HCT116 (cell line): Measurements from ENCODE around the gene KIAA0232. TPM values are rescaled to one million over a fixed set of nuclear protein-coding genes. Genes with fewer than 3 reads are reported as not detected.

Experiments used
- ATAC-seq: fragments of 200-7000 bp; cut with Tn5 transposase; 2 replicates; pipeline ENCODE4 v1.9.1; 2020; ENCODE audit warnings: mild to moderate bottlenecking, moderate library complexity
- BruUV-seq: library from RNA; stranded (reverse); fragments of 400-500 nt; replicated peaks from 2 replicates; lab custom pipeline; 2021; lab: Mats Ljungman, UMichigan
- CTCF ChIA-PET: fragments of 300-600 bp; sonication (Branson Sonifier 250); formaldehyde crosslinking; loops from one replicate; lab custom pipeline; 2021; ENCODE audit warnings: antibody characterized with exemption; lab: Charles Lee
- POLR2A ChIA-PET: fragments of 300-600, 350-600 bp; sonication (Branson Sonifier 250); formaldehyde crosslinking; loops from one replicate; lab custom pipeline; 2021; ENCODE audit warnings: antibody characterized with exemption; lab: Charles Lee
- RAD21 ChIA-PET, 2 experiments: fragments of 300-600 bp; sonication (Branson Sonifier 250); formaldehyde crosslinking; loops; one replicate each; lab custom pipeline; 2023; ENCODE audit warnings: low total read pairs in 2 of 2; ENCODE audit not compliant: uncharacterized antibody in 2 of 2, unreplicated experiment in 2 of 2, low non-redundant PET in 1 of 2; lab: Charles Lee
- DNase-seq: peaks from one replicate; pipeline ENCODE4 v3.0.0-alpha.2; 2010; ENCODE audit warnings: low read depth, low spot score
- H2AFZ ChIP-seq: fragments of 200-600 bp; shearing (Covaris generic), sonication (generic); 2 replicates; pipeline ENCODE4 v1.6.1; 2017; ENCODE audit warnings: low read depth, mixed run types, mixed read lengths, antibody characterized with exemption, low read length; ENCODE audit not compliant: poor library complexity, severe bottlenecking
- H3K27ac ChIP-seq: 2 replicates; pipeline ENCODE4 v1.5.1; 2012; ENCODE audit warnings: low read depth, low read length
- H3K27me3 ChIP-seq: fragments of 200-600 bp; sonication (generic); 2 replicates; pipeline ENCODE4 v1.6.1; 2016; ENCODE audit warnings: mixed run types, low read length, mixed read lengths; ENCODE audit not compliant: insufficient read depth
- H3K36me3 ChIP-seq, 2 experiments: fragments of 200-500 bp in 1 of 2; fragments of 200-600 bp in 1 of 2; sonication (Bioruptor generic) in 1 of 2; sonication (generic) in 1 of 2; 2 replicates each; pipeline versions ENCODE4 v1.5.1 to v1.6.1; 2014 to 2016; ENCODE audit warnings: low read length in 2 of 2, inconsistent platforms in 1 of 2, mixed read lengths in 1 of 2, mixed run types in 1 of 2; ENCODE audit not compliant: insufficient read depth in 2 of 2, control insufficient read depth in 1 of 2
- H3K4me1 ChIP-seq, 2 experiments: fragments of 200-600 bp in 1 of 2; sonication (generic) in 1 of 2; 2 replicates each; pipeline versions ENCODE4 v1.5.1 to v1.6.1; 2012 to 2017; ENCODE audit warnings: low read length in 2 of 2, inconsistent platforms in 1 of 2, mild to moderate bottlenecking in 1 of 2, mixed read lengths in 1 of 2, mixed run types in 1 of 2, moderate library complexity in 1 of 2; ENCODE audit not compliant: insufficient read depth in 2 of 2, control insufficient read depth in 1 of 2
- H3K4me2 ChIP-seq: fragments of 200-600 bp; sonication (generic); 2 replicates; pipeline ENCODE4 v1.6.1; 2017; ENCODE audit warnings: mixed run types, low read length, mixed read lengths
- H3K4me3 ChIP-seq, 2 experiments: fragments of 200-600 bp in 1 of 2; sonication (generic) in 1 of 2; replicated peaks in 1 of 2; 2 replicates each; pipeline ENCODE4 v1.5.1; 2011 to 2016; ENCODE audit warnings: low read length in 2 of 2, control low read depth in 1 of 2, low read depth in 1 of 2, mild to moderate bottlenecking in 1 of 2, mixed read lengths in 1 of 2, mixed run types in 1 of 2
- H3K79me2 ChIP-seq: fragments of 200-600 bp; sonication (generic); 2 replicates; pipeline ENCODE4 v1.6.1; 2017; ENCODE audit warnings: mild to moderate bottlenecking, mixed run types, low read length, moderate library complexity, mixed read lengths; ENCODE audit not compliant: insufficient read depth
- H3K9ac ChIP-seq: fragments of 200-600 bp; sonication (generic); 2 replicates; pipeline ENCODE4 v1.6.1; 2016; ENCODE audit warnings: low read length, mixed read lengths
- H3K9me2 ChIP-seq: fragments of 200-600 bp; sonication (generic), shearing (Covaris generic); 2 replicates; pipeline ENCODE4 v1.6.1; 2017; ENCODE audit warnings: mixed run types, mild to moderate bottlenecking, moderate library complexity; ENCODE audit not compliant: insufficient read depth
- H3K9me3 ChIP-seq, 2 experiments: fragments of 200-500 bp in 1 of 2; fragments of 200-600 bp in 1 of 2; sonication (Bioruptor generic) in 1 of 2; sonication (generic) in 1 of 2; 2 replicates each; pipeline ENCODE4 v1.6.1; 2014 to 2017; ENCODE audit warnings: low read length in 2 of 2, mixed read lengths in 2 of 2, inconsistent platforms in 1 of 2, low read depth in 1 of 2, mild to moderate bottlenecking in 1 of 2, mixed run types in 1 of 2, moderate library complexity in 1 of 2; ENCODE audit not compliant: control insufficient read depth in 1 of 2, insufficient read depth in 1 of 2
- H4K20me1 ChIP-seq: fragments of 200-600 bp; sonication (generic), shearing (Covaris generic); 2 replicates; pipeline ENCODE4 v1.6.1; 2017; ENCODE audit warnings: mixed run types, mild to moderate bottlenecking, moderate library complexity; ENCODE audit not compliant: insufficient read depth
- CBX3 ChIP-seq: IDR thresholded peaks from 2 replicates; pipeline ENCODE4 v1.6.1; 2012; ENCODE audit warnings: low read depth
- CEBPB ChIP-seq: IDR thresholded peaks from 2 replicates; pipeline ENCODE4 v1.6.1; 2012; ENCODE audit warnings: low read depth
- EGR1 ChIP-seq: IDR thresholded peaks from 2 replicates; pipeline ENCODE4 v1.6.1; 2012; ENCODE audit warnings: low read depth
- ELF1 ChIP-seq: IDR thresholded peaks from 2 replicates; pipeline ENCODE4 v1.6.1; 2012; ENCODE audit warnings: low read depth, borderline replicate concordance
- EZH2phosphoT487 ChIP-seq: fragments of 200-600 bp; IDR thresholded peaks from 2 replicates; pipeline ENCODE4 v1.6.1; 2018; ENCODE audit warnings: antibody characterized with exemption, borderline replicate concordance
- JUND ChIP-seq: IDR thresholded peaks from 2 replicates; pipeline ENCODE4 v1.6.1; 2012
- POLR2A ChIP-seq: IDR thresholded peaks from 2 replicates; pipeline ENCODE4 v1.7.0; 2011; ENCODE audit warnings: borderline replicate concordance; ENCODE audit not compliant: insufficient read depth, insufficient read length; ENCODE audit errors: extremely low read depth
- SP1 ChIP-seq: IDR thresholded peaks from 2 replicates; pipeline ENCODE4 v1.6.1; 2012; ENCODE audit warnings: low read depth
- SRF ChIP-seq: IDR thresholded peaks from 2 replicates; pipeline ENCODE4 v1.6.1; 2012; ENCODE audit warnings: low read depth
- TCF7L2 ChIP-seq: IDR thresholded peaks from 2 replicates; pipeline ENCODE4 v1.7.0; 2011; ENCODE audit warnings: borderline replicate concordance, inconsistent platforms; ENCODE audit not compliant: insufficient read depth, insufficient read length; ENCODE audit errors: extremely low read depth
- YY1 ChIP-seq: IDR thresholded peaks from 2 replicates; pipeline ENCODE4 v1.6.1; 2011; ENCODE audit warnings: low read length, low read depth, moderate library complexity, mild to moderate bottlenecking; ENCODE audit not compliant: insufficient replicate concordance; ENCODE audit errors: extremely low read depth
- ZFX ChIP-seq: fragments of 450-650 bp; IDR thresholded peaks from 2 replicates; pipeline ENCODE4 v1.6.1; 2017
- ZNF274 ChIP-seq: fragments of 200-500 bp; sonication (Bioruptor generic); IDR thresholded peaks from 2 replicates; pipeline ENCODE4 v1.6.1; 2014; ENCODE audit warnings: mild to moderate bottlenecking, low read depth, low read length, inconsistent platforms
- intact Hi-C: fragments of 100-400 bp; cut with micrococcal nuclease; formaldehyde crosslinking; loops from 2 replicates; pipeline ENCODE4 v1.10.0; 2022
- total RNA-seq: library from RNA; stranded (reverse); gene quantifications from one replicate; pipeline ENCODE4 v1.2.1, GENCODE V29; 2021; ENCODE audit not compliant: unreplicated experiment
- TF ChIP-seq, protein P1 (sequence below), 3 experiments: fragments of 200-600 bp in 1 of 3; sonication (generic) in 1 of 3; IDR thresholded peaks in 2 of 3; conservative IDR thresholded peaks in 1 of 3; 2 replicates each; pipeline ENCODE4 v1.5.1; 2012 to 2017; ENCODE audit warnings: low read depth in 2 of 3, low read length in 2 of 3, antibody characterized with exemption in 1 of 3, borderline replicate concordance in 1 of 3, control low read depth in 1 of 3, mild to moderate bottlenecking in 1 of 3, mixed read lengths in 1 of 3, mixed run types in 1 of 3, moderate library complexity in 1 of 3; ENCODE audit not compliant: insufficient read depth in 1 of 3
- TF ChIP-seq, protein P2 (sequence below): IDR thresholded peaks from 2 replicates; pipeline ENCODE4 v1.6.1; 2012
- TF ChIP-seq, protein P3 (sequence below): IDR thresholded peaks from 2 replicates; pipeline ENCODE4 v1.6.1; 2012; ENCODE audit warnings: low read depth

The KIAA0232 gene
- total RNA-seq, 1 experiment from 2014 or later, result 18.1 TPM

DNA sequence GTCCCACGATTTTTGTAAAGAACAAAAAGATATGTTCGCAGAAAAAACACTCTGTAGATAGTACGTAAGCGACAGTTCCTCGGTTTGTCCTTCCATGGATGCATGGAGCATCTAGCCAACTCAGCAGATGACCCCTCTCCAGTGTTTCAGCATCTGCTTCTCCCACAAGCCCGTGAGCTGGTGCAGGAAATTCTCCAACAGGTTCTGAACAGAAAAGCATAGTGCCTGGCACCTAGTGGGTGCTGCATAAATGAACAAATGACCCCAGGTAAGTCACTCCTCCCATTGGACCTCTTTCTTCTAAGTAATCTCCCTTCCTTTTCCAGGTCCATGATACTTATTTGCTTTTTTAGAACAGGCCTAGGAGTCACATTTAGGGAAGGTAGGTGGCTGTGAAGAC, 966 bp upstream of the KIAA0232 start:
- Histone ChIP-seq H3K27ac (no peak overlapping the region), H3K79me2 (peaks cover 30% of the 10 kb centered on the region), H3K9me2 (no peaks in the 10 kb centered on the region), H3K4me2 (peak overlapping the region; percentile 84), H2AFZ (no peak overlapping the region), H3K4me3 (peak overlapping the region in 1 of 2 experiments; percentile 93; a peak in 2 of 4 replicates), H3K4me1 (peaks cover 12 to 20% of the 10 kb centered on the region in 2 experiments), H3K36me3 (no peaks in the 10 kb centered on the region), H3K9me3 (no peaks in the 10 kb centered on the region), H4K20me1 (peaks cover 6% of the 10 kb centered on the region; the same call in 1 of the 2 replicates), H3K27me3 (no peaks in the 10 kb centered on the region), H3K9ac (peak overlapping the region; percentile 56; the same call in 1 of the 2 replicates)
- DNase-seq, result no peak
- intact Hi-C loops, result no loop called here
- ATAC-seq, result no peak
- POLR2A ChIA-PET, result no interaction called here
- BruUV-seq, result TSS peak; percentile 84
- CTCF ChIA-PET, result interaction anchor here (0.9 kb wide), 1 partner anchor 92 kb away, joined by 4 read pairs; no protein-coding TSS in a partner anchor
- RAD21 ChIA-PET, result no interaction called here
- no peak for TF ChIP-seq YY1
- TF ChIP-seq, protein P1, sequence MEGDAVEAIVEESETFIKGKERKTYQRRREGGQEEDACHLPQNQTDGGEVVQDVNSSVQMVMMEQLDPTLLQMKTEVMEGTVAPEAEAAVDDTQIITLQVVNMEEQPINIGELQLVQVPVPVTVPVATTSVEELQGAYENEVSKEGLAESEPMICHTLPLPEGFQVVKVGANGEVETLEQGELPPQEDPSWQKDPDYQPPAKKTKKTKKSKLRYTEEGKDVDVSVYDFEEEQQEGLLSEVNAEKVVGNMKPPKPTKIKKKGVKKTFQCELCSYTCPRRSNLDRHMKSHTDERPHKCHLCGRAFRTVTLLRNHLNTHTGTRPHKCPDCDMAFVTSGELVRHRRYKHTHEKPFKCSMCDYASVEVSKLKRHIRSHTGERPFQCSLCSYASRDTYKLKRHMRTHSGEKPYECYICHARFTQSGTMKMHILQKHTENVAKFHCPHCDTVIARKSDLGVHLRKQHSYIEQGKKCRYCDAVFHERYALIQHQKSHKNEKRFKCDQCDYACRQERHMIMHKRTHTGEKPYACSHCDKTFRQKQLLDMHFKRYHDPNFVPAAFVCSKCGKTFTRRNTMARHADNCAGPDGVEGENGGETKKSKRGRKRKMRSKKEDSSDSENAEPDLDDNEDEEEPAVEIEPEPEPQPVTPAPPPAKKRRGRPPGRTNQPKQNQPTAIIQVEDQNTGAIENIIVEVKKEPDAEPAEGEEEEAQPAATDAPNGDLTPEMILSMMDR (IDR thresholded peaks at IDR 0.05 in 2 of 3, conservative IDR thresholded peaks at IDR 0.05 in 1 of 3; ENCODE audit: borderline replicate concordance in 1 of 3, insufficient read depth in 1 of 3, low read depth in 2 of 3, low read length in 2 of 3), result no peak
- TF ChIP-seq CBX3, result no peak
- no peak for TF ChIP-seq EGR1

GRCh38 chr4:6782846-6783110, 251 bp downstream of the KIAA0232 start:
- RAD21 ChIA-PET, result no interaction called here
- H3K4me2 ChIP-seq, result peak overlapping the region; percentile 99
- peak overlapping the region; percentile 94 for H3K27ac ChIP-seq
- CTCF ChIA-PET, result no interaction called here
- ATAC-seq (peak; percentile 30), DNase-seq (no peak)
- H4K20me1 ChIP-seq, result peaks cover 6% of the 10 kb centered on the region; the same call in 1 of the 2 replicates
- H3K79me2 ChIP-seq, result peaks cover 41% of the 10 kb centered on the region
- POLR2A ChIA-PET, result no interaction called here
- H3K36me3 ChIP-seq, result no peaks in the 10 kb centered on the region
- H3K4me3 ChIP-seq, result peak overlapping the region; percentile 83 to 93
- H3K9me2 ChIP-seq, result no peaks in the 10 kb centered on the region
- peak overlapping the region; percentile 97 for H3K9ac ChIP-seq
- intact Hi-C loops, result no loop called here
- H3K9me3 ChIP-seq, result no peaks in the 10 kb centered on the region
- no peak overlapping the region for H2AFZ ChIP-seq
- H3K27me3 ChIP-seq, result no peaks in the 10 kb centered on the region
- peaks cover 12 to 20% of the 10 kb centered on the region in 2 experiments for H3K4me1 ChIP-seq
- peak; percentile 90 for TF ChIP-seq ZFX
- no peak for TF ChIP-seq ELF1
- no peak for TF ChIP-seq EZH2phosphoT487
- TF ChIP-seq, protein P2, sequence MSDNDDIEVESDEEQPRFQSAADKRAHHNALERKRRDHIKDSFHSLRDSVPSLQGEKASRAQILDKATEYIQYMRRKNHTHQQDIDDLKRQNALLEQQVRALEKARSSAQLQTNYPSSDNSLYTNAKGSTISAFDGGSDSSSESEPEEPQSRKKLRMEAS, result no peak
- no peak for TF ChIP-seq ZNF274
- TF ChIP-seq POLR2A, result no peak
- TF ChIP-seq, protein P3, sequence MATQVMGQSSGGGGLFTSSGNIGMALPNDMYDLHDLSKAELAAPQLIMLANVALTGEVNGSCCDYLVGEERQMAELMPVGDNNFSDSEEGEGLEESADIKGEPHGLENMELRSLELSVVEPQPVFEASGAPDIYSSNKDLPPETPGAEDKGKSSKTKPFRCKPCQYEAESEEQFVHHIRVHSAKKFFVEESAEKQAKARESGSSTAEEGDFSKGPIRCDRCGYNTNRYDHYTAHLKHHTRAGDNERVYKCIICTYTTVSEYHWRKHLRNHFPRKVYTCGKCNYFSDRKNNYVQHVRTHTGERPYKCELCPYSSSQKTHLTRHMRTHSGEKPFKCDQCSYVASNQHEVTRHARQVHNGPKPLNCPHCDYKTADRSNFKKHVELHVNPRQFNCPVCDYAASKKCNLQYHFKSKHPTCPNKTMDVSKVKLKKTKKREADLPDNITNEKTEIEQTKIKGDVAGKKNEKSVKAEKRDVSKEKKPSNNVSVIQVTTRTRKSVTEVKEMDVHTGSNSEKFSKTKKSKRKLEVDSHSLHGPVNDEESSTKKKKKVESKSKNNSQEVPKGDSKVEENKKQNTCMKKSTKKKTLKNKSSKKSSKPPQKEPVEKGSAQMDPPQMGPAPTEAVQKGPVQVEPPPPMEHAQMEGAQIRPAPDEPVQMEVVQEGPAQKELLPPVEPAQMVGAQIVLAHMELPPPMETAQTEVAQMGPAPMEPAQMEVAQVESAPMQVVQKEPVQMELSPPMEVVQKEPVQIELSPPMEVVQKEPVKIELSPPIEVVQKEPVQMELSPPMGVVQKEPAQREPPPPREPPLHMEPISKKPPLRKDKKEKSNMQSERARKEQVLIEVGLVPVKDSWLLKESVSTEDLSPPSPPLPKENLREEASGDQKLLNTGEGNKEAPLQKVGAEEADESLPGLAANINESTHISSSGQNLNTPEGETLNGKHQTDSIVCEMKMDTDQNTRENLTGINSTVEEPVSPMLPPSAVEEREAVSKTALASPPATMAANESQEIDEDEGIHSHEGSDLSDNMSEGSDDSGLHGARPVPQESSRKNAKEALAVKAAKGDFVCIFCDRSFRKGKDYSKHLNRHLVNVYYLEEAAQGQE, result no peak
- no peak for TF ChIP-seq SRF
- no peak for TF ChIP-seq TCF7L2
- no peak for TF ChIP-seq EGR1
- no peak for TF ChIP-seq CBX3
- no peak for TF ChIP-seq JUND
- TF ChIP-seq SP1, result peak; percentile 1; the same call in 1 of the 2 replicates
- no peak for TF ChIP-seq YY1
- TF ChIP-seq CEBPB, result no peak
- no TSS peak for BruUV-seq
